ENCODE data around the gene SCG3. TPM values are rescaled to one million over a fixed set of nuclear protein-coding genes. Genes with fewer than 3 reads are reported as not detected.

The SCG3 gene
- polyA plus RNA-seq, 1 donor from 2014 or later: 68.7 TPM

GRCh38 chr15:51688863-51689262 lies 7.6 kb downstream of the SCG3 start:
- Histone ChIP-seq H3K9ac (ENCODE audit: low read length) (no peak overlapping the region), H3K9me3 (ENCODE audit: low read length) (no peaks in the 10 kb centered on the region), H4K20me1 (ENCODE audit: insufficient read depth) (no peaks in the 10 kb centered on the region), H3K27me3 (ENCODE audit: insufficient read depth, low read depth, low read length) (no peaks in the 10 kb centered on the region), H3K79me2 (replicated peaks; ENCODE audit: insufficient read depth, low read length) (peaks cover under 1% of the 10 kb centered on the region), H3F3A (ENCODE audit: insufficient read depth, low read length, poor library complexity, severe bottlenecking) (no peaks in the 10 kb centered on the region), H3K27ac (ENCODE audit: low read length) (no peak overlapping the region), H3K4me2 (ENCODE audit: low read length) (no peak overlapping the region), H3K9me2 (ENCODE audit: insufficient read depth, low read length) (no peaks in the 10 kb centered on the region), H3K4me3 (ENCODE audit: low read length) (no peak overlapping the region), H2AFZ (ENCODE audit: low read depth, low read length) (no peak overlapping the region), H3K36me3 (ENCODE audit: insufficient read depth, low read length) (peaks cover 25% of the 10 kb centered on the region)
- TF ChIP-seq MXI1 (conservative IDR thresholded peaks at IDR 0.05; ENCODE audit: poor library complexity, severe bottlenecking): no peak
- no peak for TF ChIP-seq REST (IDR thresholded peaks at IDR 0.05; ENCODE audit: borderline replicate concordance)
- no peak for TF ChIP-seq SMC3 (conservative IDR thresholded peaks at IDR 0.05; ENCODE audit: poor library complexity)
- TF ChIP-seq POLR2AphosphoS5 (IDR thresholded peaks at IDR 0.05): no peak
- no peak for TF ChIP-seq CTCF (IDR thresholded peaks at IDR 0.05; ENCODE audit: poor library complexity, severe bottlenecking)
- TF ChIP-seq TAF1 (IDR thresholded peaks at IDR 0.05; ENCODE audit: low read depth): no peak
- TF ChIP-seq EZH2 (IDR thresholded peaks at IDR 0.05; ENCODE audit: borderline replicate concordance, insufficient read depth, low read length, poor library complexity, severe bottlenecking): no peak
- no peak for TF ChIP-seq EP300 (conservative IDR thresholded peaks at IDR 0.05; ENCODE audit: poor library complexity, severe bottlenecking)
- no peak for TF ChIP-seq RAD21 (conservative IDR thresholded peaks at IDR 0.05)

- no peak overlapping the region for H3K4me2 ChIP-seq (ENCODE audit: low read length)
- peaks cover 26% of the 10 kb centered on the region for H3K36me3 ChIP-seq (ENCODE audit: insufficient read depth, low read length)
- H3K79me2 ChIP-seq (replicated peaks; ENCODE audit: insufficient read depth, low read length): no peaks in the 10 kb centered on the region
Measured at GRCh38 chr15:51692154-51692553, 10.9 kb downstream of the SCG3 start.

More at GRCh38 chr15:51692154-51692553, 10.9 kb downstream of the SCG3 start:
- no peaks in the 10 kb centered on the region for H4K20me1 ChIP-seq (ENCODE audit: insufficient read depth)
- H3F3A ChIP-seq (ENCODE audit: insufficient read depth, low read length, poor library complexity, severe bottlenecking): no peaks in the 10 kb centered on the region
- no peaks in the 10 kb centered on the region for H3K27me3 ChIP-seq (ENCODE audit: insufficient read depth, low read depth, low read length)
- no peaks in the 10 kb centered on the region for H3K9me2 ChIP-seq (ENCODE audit: insufficient read depth, low read length)
- TF ChIP-seq POLR2AphosphoS5 (IDR thresholded peaks at IDR 0.05): no peak
- TF ChIP-seq CTCF (IDR thresholded peaks at IDR 0.05; ENCODE audit: poor library complexity, severe bottlenecking): no peak
- no peak for TF ChIP-seq REST (IDR thresholded peaks at IDR 0.05; ENCODE audit: borderline replicate concordance)
- TF ChIP-seq TAF1 (IDR thresholded peaks at IDR 0.05; ENCODE audit: low read depth): no peak
- TF ChIP-seq MXI1 (conservative IDR thresholded peaks at IDR 0.05; ENCODE audit: poor library complexity, severe bottlenecking): no peak
- no peak for TF ChIP-seq EP300 (conservative IDR thresholded peaks at IDR 0.05; ENCODE audit: poor library complexity, severe bottlenecking)
- TF ChIP-seq RAD21 (conservative IDR thresholded peaks at IDR 0.05): no peak
- TF ChIP-seq SMC3 (conservative IDR thresholded peaks at IDR 0.05; ENCODE audit: poor library complexity): no peak
- no peak for TF ChIP-seq EZH2 (IDR thresholded peaks at IDR 0.05; ENCODE audit: borderline replicate concordance, insufficient read depth, low read length, poor library complexity, severe bottlenecking)
- H3K27ac ChIP-seq (ENCODE audit: low read length): no peak overlapping the region
- H2AFZ ChIP-seq (ENCODE audit: low read depth, low read length): no peak overlapping the region
- no peak overlapping the region for H3K4me3 ChIP-seq (ENCODE audit: low read length)
- no peaks in the 10 kb centered on the region for H3K9me3 ChIP-seq (ENCODE audit: low read length)
- no peak overlapping the region for H3K9ac ChIP-seq (ENCODE audit: low read length)

All from neural cell (in vitro differentiated cells).